HG03575 (cell line): ENCODE data around the gene LTBP1.

Experiments used
- ATAC-seq: cut with Tn5 transposase; IDR thresholded peaks from one replicate; pipeline ENCODE4 v1.9.1; 2021; ENCODE audit not compliant: unreplicated experiment, insufficient number of reproducible peaks, low FRiP score; ENCODE audit errors: extremely low read depth

LTBP1 gene

DNA sequence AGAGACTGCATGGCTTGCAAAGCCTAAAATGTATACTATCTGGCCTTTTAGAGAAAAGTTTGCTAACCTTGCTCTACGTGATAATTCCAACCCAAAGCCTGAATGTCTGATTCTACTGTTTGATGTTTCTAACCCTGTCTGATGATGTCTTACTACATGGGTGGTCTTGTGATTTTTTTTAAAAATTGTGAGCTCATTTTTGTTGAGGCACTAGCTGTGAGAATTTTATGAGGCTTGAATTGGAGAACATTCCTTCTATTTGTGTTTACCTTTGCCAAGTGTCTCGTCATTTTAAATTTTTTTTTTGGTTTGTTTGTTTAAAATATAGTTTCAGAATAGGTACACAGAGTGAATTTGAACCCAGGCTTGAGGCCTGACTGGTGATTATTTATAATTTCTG, 15.2 kb upstream of the LTBP1 start:
- ATAC-seq = no peak

- no peak for ATAC-seq
Measured at GRCh38 chr2:32931945-32932709, 14.6 kb upstream of the LTBP1 start.

DNA sequence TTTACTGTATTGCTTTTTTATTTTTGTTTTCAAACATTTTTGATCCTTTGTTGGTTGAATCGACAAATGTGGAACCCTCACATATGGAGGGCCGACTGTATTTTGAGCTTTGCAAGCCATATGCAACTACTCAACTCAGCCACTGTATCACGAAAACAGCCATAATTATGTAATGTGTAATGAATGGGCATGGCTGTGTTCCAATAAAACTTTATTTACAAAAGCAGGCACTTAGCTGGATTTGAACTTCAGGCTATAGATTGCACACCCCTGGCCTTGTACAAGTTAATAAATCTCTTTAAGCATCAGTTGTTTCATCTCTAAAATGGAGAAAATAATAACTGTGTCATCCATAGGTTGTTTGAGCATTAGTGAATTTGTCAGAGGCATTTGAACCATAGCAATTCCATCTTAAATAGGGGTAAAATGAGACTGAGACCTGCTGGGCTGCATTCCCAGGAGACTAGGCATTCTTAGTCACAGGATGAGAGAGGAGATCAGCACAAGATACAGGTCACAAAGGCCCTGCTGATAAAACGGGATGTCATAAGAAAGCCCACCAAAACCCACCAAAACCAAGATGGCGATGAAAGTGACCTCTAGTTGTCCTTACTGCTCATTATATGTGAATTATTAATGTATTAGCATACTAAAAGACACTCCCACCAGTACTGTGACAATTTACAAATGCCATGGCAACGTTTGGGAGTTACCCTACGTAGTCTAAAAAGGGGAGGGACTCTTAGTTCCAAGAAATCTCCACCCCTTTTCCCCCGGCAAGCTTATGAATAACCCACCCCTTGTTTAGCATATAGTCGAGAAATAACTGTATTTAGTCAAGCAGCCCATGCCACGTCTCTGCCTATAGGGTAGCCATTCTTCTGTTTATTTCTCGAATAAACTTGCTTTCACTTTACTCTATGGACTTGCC, 13.7 kb upstream of the LTBP1 start:
- no peak for ATAC-seq

- no peak for ATAC-seq
Measured at GRCh38 chr2:32933756-32934095, 13.0 kb upstream of the LTBP1 start.

DNA sequence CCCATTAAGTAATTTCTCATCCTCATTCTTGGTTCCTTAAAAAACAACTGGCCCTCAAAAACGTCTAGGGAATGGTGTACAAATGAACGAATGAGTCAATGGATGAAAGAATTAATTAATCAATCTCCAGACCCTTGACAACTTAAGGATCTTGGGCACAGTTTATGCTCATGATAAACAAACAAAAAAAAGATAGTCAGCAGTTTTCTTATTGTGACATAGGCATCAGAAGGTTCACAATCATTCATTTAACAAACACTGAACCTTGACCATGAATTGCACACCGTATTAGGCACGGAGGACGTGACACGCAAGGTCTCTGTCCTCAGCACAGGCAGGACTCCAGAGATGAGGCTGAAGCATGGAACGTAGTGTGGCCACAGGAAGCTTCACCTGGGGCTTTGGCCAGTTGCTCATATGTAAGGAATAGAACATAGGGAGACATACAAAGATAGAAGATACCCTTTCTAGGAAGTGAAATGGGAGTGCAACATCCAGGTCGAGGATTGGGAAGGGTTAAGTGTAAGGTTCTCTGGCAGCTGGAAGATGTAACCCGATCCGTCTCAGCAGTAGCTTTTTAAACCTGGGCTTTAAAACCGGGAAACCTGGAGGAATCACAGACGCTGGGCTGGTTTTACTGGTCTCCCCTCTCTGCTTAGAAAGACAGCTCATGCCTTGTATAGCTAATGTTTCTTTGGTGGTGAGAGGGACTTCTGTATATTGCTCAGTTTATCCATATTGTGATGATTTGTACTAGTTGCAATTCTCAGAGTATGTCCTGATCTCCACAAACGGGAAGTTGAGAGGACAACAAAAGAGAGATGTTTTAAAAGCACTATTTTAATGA, 8.9 kb upstream of the LTBP1 start:
- no peak for ATAC-seq

DNA sequence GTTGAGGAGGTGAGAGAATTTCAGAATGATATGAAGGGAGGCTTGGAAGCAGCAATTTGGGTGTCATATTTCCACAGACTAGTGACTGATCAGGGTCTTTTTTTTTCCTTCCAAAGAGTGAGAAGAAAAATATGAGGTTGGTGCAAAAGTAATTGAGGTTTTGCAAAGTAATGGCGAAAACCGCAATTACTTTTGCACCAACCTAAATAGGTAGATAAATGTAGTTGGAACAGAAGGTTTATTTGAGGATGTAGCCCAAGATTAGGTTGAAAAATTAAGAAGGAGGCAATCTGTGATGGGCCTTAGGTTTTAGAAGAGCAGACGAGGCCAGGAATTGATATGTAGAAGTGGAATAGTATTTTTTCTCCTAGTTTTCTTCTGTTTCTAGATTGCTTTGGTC, 7.8 kb upstream of the LTBP1 start:
- no peak for ATAC-seq

GRCh38 chr2:32940316-32940997, 6.3 kb upstream of the LTBP1 start:
- no peak for ATAC-seq

DNA sequence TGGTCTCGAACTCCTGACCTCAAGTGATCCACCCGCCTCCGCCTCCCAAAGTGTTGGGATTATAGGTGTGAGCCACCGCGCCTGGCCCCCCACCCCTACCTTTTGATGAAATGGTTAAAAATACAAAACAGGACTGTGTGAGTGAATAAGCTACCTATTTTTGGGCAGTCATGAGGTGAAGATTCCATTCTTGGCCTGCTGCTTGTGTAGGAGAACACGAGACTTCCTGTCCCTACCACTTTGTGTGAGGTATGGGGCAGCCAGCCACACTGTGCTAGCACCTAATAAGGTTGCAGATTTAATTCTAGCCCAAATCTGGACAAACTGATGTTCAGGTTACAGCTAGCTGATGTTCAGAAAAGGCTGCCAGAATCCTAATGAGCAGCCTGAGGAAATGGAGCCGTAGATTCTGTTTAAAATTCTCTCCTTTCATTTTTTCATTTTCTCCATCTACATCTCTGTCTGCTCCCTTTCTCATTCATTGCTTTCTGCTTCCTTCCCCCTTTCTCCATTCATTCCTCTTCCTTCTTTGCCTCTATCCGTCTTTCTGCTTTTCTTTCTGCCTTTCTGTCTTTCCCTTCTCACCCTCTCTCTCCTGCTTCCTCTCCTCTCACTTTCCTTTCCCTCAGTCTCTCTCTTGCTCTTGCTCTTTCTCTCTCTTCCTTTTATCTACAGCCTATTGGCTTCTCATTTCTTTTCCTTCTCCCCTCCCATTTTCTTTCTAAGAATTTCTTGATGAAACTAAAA, 4.6 kb upstream of the LTBP1 start:
- ATAC-seq = no peak

- no peak for ATAC-seq
Measured at GRCh38 chr2:32942793-32943485, 3.8 kb upstream of the LTBP1 start.

DNA sequence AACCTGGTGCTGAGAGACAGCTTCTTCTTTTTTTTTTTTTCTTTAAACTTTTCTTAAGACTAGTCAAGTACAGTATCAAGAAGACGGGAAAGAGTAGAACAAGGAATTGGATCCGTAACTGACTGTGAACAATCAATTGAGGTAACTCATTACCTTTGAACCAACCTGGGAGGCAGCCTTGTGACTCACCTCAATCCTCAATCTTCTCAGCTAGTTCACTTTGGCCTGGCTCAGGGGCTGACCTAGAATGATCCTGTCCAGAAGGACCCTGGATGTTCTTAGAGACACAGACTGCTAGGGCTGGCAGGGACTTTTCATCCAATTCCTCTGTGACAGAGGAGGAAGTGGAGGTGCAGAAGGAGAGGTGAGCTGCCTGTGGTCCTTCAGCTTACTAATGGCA, 1.5 kb upstream of the LTBP1 start:
- no peak for ATAC-seq

DNA sequence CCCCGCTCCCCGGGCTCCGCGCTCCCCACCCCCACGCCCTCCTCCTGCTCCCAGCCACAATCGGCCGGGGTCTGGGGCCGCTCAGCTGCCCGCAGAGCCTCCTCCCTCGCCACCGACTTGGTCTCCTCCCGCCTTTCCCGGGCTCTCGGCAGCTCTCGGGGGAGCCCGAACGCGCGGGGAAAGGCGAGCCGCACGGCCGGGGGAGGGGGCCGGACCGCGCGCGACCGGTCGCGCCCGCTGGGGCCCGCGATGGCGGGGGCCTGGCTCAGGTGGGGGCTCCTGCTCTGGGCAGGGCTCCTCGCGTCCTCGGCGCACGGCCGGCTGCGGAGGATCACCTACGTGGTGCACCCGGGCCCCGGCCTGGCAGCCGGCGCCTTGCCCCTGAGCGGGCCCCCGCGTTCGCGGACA, 327 bp downstream of the LTBP1 start:
- ATAC-seq = no peak

GRCh38 chr2:32947484-32948143, 861 bp downstream of the LTBP1 start:
- ATAC-seq = no peak

- no peak for ATAC-seq
Measured at GRCh38 chr2:32948266-32948665, 1.5 kb downstream of the LTBP1 start.

DNA sequence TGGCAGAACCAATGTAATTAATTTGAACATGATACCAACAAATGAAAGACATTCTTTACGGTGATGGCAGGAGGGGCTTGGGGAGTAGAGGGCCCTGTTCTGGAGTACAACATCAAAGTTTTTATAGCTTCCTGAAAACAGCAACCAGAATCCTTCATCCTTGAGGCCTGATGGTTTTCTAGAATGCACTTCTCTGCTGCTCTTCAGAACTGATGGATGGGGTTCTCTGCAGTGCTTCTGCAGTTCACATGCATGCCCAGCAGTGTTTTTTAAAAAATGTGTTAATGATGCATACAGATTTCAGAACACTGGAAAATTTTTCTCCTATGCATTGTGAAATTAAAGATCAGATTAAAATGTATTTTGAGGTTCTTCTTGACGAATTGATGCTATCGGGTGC, 2.5 kb downstream of the LTBP1 start:
- no peak for ATAC-seq

DNA sequence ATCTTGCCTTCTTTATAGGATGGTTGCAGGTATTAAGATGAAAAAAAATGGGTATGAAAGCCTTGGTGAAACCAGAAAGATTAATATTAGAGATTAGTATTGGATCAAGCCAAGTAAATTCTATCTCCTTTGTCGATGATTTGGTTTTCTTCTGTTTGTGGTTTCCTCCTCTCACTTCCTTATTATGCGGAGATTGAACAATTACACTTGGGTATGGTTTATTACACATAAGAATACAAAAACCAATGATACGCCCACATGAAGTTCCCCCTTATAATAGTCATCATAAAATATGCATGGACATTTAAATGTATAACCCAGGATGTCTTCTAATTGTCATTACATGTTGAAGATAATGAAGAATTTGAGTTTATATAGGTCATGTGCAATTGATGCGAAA, 4.9 kb downstream of the LTBP1 start:
- no peak for ATAC-seq

DNA sequence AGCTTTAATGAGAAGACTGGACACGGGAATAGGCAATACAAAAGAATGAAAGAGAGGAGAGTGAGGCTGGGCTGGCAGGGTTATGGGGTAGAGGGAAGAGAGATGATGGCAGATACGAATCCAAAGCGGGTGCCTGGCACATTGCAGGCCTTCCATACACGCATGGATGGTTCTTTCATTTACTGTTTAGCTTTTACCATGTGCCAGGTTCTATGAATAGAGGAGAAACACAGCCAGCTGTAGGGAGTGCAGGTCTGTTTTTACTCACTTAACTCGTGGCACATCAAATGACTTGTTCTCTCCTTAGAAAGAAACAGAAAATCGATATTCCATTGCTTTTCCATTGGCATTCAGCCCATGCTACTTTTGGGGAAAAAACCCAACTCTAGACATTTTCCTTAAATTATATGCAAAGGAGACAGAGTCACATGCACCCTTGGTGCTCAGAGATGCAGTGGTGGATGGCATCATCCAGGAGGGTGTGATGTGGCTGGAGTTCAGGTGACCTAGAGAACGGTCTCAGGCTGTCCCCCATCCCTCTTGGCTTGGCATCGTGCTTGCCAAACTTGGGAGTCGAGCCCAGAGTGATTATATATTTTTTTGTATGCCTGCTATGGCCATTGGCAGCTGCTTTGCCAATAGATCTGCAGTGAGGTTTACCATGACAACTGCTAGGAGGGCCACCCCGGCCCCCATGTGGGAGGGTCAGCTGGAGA, 6.2 kb downstream of the LTBP1 start:
- ATAC-seq = no peak

DNA sequence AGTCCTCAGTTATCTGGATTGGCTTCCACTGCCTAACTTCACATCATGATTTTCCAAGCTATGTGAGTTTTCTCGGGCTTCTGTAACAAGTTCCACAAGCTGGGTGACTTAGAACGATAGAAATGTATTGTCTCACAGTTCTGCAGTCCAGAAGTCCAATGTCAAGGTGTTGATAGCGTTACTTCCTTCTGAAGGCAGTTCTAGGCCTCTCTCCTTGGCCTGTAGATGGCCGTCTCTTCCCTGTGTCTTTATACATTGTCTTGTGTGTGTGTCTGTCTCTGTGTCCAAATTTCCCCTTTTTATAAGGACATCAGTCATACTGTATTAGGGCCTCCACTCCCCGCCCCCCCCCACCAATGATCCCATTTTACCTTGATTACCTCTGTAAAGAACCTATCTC, 7.5 kb downstream of the LTBP1 start:
- ATAC-seq = no peak
